ENCODE measurements around the gene PMP22. TPM values are rescaled to one million over a fixed set of nuclear protein-coding genes. Genes with fewer than 3 reads are reported as not detected.

Gene PMP22
- total RNA-seq, 1 donor from 2014 or later: 0.93 TPM

- TF ChIP-seq CTCF (IDR thresholded peaks at IDR 0.05; ENCODE audit: unreplicated experiment): no peak
- peaks cover 5% of the 10 kb centered on the region for H3K9me3 Mint-ChIP-seq (ENCODE audit: low read depth)
- H3K27ac Mint-ChIP-seq: no peak overlapping the region
Observed at GRCh38 chr17:15278924-15279477, 13.9 kb upstream of the PMP22 start.

GRCh38 chr17:15278380-15278779, 13.3 kb upstream of the PMP22 start:
- no peak overlapping the region for H3K4me3 Mint-ChIP-seq (ENCODE audit: low read depth)
- no peak for TF ChIP-seq CTCF (IDR thresholded peaks at IDR 0.05; ENCODE audit: unreplicated experiment)
- DNase-seq (ENCODE audit: low spot score, unreplicated experiment): no peak
- peaks cover 7% of the 10 kb centered on the region for H3K9me3 Mint-ChIP-seq (ENCODE audit: low read depth)
- H3K27ac Mint-ChIP-seq: no peak overlapping the region
- H3K36me3 Mint-ChIP-seq (ENCODE audit: insufficient read depth): no peaks in the 10 kb centered on the region
- peaks cover 8% of the 10 kb centered on the region for H3K27me3 Mint-ChIP-seq
- H3K4me1 Mint-ChIP-seq (ENCODE audit: low read depth): peaks cover 2% of the 10 kb centered on the region

More at GRCh38 chr17:15278924-15279477, 13.9 kb upstream of the PMP22 start:
- H3K4me1 Mint-ChIP-seq (ENCODE audit: low read depth): peaks cover 2% of the 10 kb centered on the region
- no peak overlapping the region for H3K4me3 Mint-ChIP-seq (ENCODE audit: low read depth)
- peaks cover 8% of the 10 kb centered on the region for H3K27me3 Mint-ChIP-seq
- no peaks in the 10 kb centered on the region for H3K36me3 Mint-ChIP-seq (ENCODE audit: insufficient read depth)
- DNase-seq (ENCODE audit: low spot score, unreplicated experiment): no peak

- no peaks in the 10 kb centered on the region for H3K36me3 Mint-ChIP-seq (ENCODE audit: insufficient read depth)
- H3K27ac Mint-ChIP-seq: no peak overlapping the region
- no peak for TF ChIP-seq CTCF (IDR thresholded peaks at IDR 0.05; ENCODE audit: unreplicated experiment)
- peaks cover 7% of the 10 kb centered on the region for H3K4me1 Mint-ChIP-seq (ENCODE audit: low read depth)
- H3K9me3 Mint-ChIP-seq (ENCODE audit: low read depth): peaks cover 7% of the 10 kb centered on the region
- H3K27me3 Mint-ChIP-seq: peaks cover 21% of the 10 kb centered on the region
- no peak for DNase-seq (ENCODE audit: low spot score, unreplicated experiment)
- no peak overlapping the region for H3K4me3 Mint-ChIP-seq (ENCODE audit: low read depth)
Observed at GRCh38 chr17:15274017-15274416, 8.9 kb upstream of the PMP22 start.

- Mint-ChIP-seq H3K27me3 (peaks cover 25% of the 10 kb centered on the region), H3K9me3 (ENCODE audit: low read depth) (peaks cover 7% of the 10 kb centered on the region), H3K27ac (no peak overlapping the region), H3K4me1 (ENCODE audit: low read depth) (peaks cover 7% of the 10 kb centered on the region), H3K36me3 (ENCODE audit: insufficient read depth) (no peaks in the 10 kb centered on the region), H3K4me3 (ENCODE audit: low read depth) (no peak overlapping the region)
- no peak for DNase-seq (ENCODE audit: low spot score, unreplicated experiment)
- no peak for TF ChIP-seq CTCF (IDR thresholded peaks at IDR 0.05; ENCODE audit: unreplicated experiment)
Observed at GRCh38 chr17:15273141-15273793, 8.1 kb upstream of the PMP22 start.

- H3K4me1 Mint-ChIP-seq (ENCODE audit: low read depth): peaks cover 7% of the 10 kb centered on the region
- H3K4me3 Mint-ChIP-seq (ENCODE audit: low read depth): no peak overlapping the region
- H3K36me3 Mint-ChIP-seq (ENCODE audit: insufficient read depth): no peaks in the 10 kb centered on the region
- H3K27me3 Mint-ChIP-seq: peaks cover 39% of the 10 kb centered on the region
- DNase-seq (ENCODE audit: low spot score, unreplicated experiment): no peak
- no peak for TF ChIP-seq CTCF (IDR thresholded peaks at IDR 0.05; ENCODE audit: unreplicated experiment)
- H3K9me3 Mint-ChIP-seq (ENCODE audit: low read depth): peaks cover 7% of the 10 kb centered on the region
- no peak overlapping the region for H3K27ac Mint-ChIP-seq
Observed at GRCh38 chr17:15271741-15272140, 6.6 kb upstream of the PMP22 start.
